ENCODE measurements around the gene TTC9C. TPM values are rescaled to one million over a fixed set of nuclear protein-coding genes. Genes with fewer than 3 reads are reported as not detected.
A peak's percentile ranks its signal among the peaks of the same experiment; 100 is the strongest.

The TTC9C gene
- total RNA-seq, 1 experiment from 2014 or later, result 48.7 TPM

GRCh38 chr11:62713343-62713742 is 14.9 kb upstream of the TTC9C start:
- CTCF ChIA-PET, result interaction anchor here (1.0 to 4.1 kb wide), 2 partner anchors 14 to 57 kb away, joined by 3 to 14 read pairs; partner anchors contain the start of genes HNRNPUL2 and TAF6L
- Mint-ChIP-seq H3K4me3 (no peak overlapping the region), H3K27me3 (ENCODE audit: low read depth) (no peaks in the 10 kb centered on the region), H3K4me1 (peaks cover 40% of the 10 kb centered on the region), H3K36me3 (peaks cover 70% of the 10 kb centered on the region), H3K27ac (peak overlapping the region; percentile 79), H3K9me3 (no peaks in the 10 kb centered on the region)
- POLR2A ChIA-PET, result no interaction called here
- no peak for ATAC-seq
- TF ChIP-seq CTCF (IDR thresholded peaks at IDR 0.05) (no peak), ARID4B (CRISPR knock-in tag; IDR thresholded peaks at IDR 0.05; ENCODE audit: borderline replicate concordance) (no peak), HMGXB4 (CRISPR knock-in tag; IDR thresholded peaks at IDR 0.05) (no peak)
- DNase-seq (ENCODE audit: low spot score), result no peak

- DNase-seq (ENCODE audit: low spot score), result no peak
- no peak for TF ChIP-seq ETV6 (CRISPR knock-in tag; IDR thresholded peaks at IDR 0.05)
- TF ChIP-seq STAT6 (CRISPR knock-in tag; conservative IDR thresholded peaks at IDR 0.05; ENCODE audit: low read depth), result no peak
- no peak for TF ChIP-seq NR2C2 (CRISPR knock-in tag; IDR thresholded peaks at IDR 0.05)
- TF ChIP-seq SOX15 (CRISPR knock-in tag; IDR thresholded peaks at IDR 0.05), result no peak
- TF ChIP-seq TEAD1 (CRISPR knock-in tag; IDR thresholded peaks at IDR 0.05), result no peak
- H3K27me3 Mint-ChIP-seq (ENCODE audit: low read depth), result no peaks in the 10 kb centered on the region
- H3K36me3 Mint-ChIP-seq, result peaks cover 85% of the 10 kb centered on the region
- H3K4me1 Mint-ChIP-seq, result peaks cover 28% of the 10 kb centered on the region
- no peaks in the 10 kb centered on the region for H3K9me3 Mint-ChIP-seq
- ATAC-seq, result peak; percentile 71
- ChIA-PET CTCF (interaction anchor here (1.2 to 4.1 kb wide), 4 partner anchors 8 to 71 kb away, joined by 3 to 14 read pairs (median 4); partner anchors contain the start of genes BSCL2, GNG3, HNRNPUL2 and TAF6L), POLR2A (interaction anchor here (0.5 to 0.8 kb wide), 2 partner anchors 12 to 73 kb away, joined by 3 to 6 read pairs; partner anchors contain the start of gene HNRNPUL2)
- H3K4me3 Mint-ChIP-seq, result no peak overlapping the region
- peak overlapping the region; percentile 37 for H3K27ac Mint-ChIP-seq
Observed at GRCh38 chr11:62715150-62716130, 12.8 kb upstream of the TTC9C start.
